NCI-H1694 (cell line): Measurements from ENCODE around the gene SCAI.
"Not testable (repeated sequence)": the region's sequence is repeated elsewhere in the genome, so short reads cannot be mapped to it uniquely, and the experiment has no call there.

ENCODE experiments used
- DNase-seq: peaks from one replicate; lab custom pipeline; 2025; lab: John Stamatoyannopoulos, UW

The SCAI gene

DNA sequence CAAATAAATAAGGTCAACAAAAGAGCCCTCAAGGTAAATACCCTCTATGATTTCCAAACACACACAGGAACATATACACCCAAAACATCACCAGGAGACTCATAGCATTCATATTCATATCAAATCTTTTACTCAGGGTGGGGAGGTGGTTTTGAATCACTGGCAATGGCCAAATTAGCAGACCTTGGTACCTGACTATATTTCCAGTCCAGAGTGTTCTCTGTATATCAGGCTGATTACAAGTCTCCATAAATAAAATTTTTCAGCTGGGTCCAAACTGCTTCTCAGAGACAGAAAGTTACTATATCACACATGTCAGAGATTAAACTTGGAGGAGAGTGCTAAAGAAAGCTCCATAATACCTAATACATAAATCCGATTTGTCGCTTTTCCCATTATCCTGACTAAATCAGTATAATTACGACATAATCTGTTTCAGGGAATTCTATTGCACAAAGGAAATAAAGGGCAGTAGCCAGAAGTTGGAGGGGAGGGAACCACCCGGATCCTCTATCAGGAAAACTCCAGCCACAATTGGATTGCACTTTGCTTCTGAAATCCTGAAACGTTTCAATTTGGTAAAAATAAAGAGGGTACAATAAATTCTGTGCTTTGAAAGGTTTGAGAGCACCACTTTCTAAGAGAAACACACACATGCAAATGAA is 195.5 kb downstream of the SCAI start:
- DNase-seq, result no peak

- no peak for DNase-seq
Observed at GRCh38 chr9:124946167-124946566, 197.2 kb downstream of the SCAI start.

GRCh38 chr9:124941679-124942561 is 201.4 kb downstream of the SCAI start:
- DNase-seq, result no peak

- peak; percentile 56 for DNase-seq
Observed at GRCh38 chr9:124940894-124941678, 202.2 kb downstream of the SCAI start, which contains the start of gene GOLGA1. TSS of gene GOLGA1 (minus strand) at chr9:124941083. CDS start at chr9:124938711, 2,372 bp downstream.

DNA sequence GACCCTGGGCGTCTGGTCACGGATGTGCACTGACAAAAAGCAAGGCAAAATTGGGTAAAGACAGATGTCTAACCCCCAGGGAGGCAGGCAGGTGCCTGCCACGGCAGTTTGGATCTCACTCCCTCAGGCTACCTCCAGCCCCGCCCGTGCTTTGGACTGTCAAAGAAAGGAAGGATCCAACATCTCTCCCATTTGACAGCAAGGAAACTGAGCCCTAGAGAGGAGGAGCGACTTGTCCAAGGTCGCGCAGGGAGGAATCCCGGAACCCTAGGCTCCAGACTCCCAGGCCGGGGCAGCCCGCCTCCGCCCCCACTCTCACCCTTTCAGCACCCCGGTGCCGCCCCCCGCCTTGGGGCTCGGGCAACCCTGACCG is 202.8 kb downstream of the SCAI start:
- no peak for DNase-seq

DNA sequence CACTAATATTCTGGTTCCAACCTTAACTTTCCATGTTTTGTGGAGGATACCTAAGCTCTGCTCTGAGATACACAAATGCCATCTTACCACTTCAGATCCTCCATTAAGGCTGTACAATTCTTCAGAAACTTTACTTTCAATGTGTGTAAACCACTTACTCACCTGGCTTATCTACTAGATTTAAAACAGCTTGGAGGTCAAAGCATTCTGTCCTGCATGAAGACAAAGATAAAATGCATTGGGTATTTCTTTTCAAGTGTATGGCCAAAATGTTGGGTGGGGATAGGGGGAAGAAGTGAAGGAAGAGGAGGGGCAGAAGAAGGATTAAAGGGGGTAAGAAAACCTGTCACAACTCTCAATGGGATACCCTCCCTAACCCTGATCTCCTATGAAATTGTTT is 203.4 kb downstream of the SCAI start:
- no peak for DNase-seq

DNA sequence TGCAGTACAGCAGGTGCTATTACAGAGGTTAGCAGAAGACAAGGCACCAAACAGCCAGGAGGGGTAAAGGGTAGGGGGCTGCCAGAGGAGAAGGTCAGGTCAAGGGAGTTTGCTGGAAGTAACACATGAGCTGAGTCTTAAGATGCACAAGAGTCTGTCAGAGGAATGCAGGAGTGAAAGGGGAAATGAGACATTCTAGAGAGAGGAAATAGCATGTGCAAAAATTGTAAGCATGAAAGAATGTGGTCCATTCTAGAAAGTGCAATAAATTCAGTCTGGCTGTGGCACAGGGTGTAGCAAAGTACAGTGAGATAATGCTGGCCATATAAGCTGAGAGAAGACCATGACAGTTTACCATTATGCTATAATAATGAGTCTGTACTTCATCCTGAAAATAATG is 209.0 kb downstream of the SCAI start:
- DNase-seq, result no peak

DNA sequence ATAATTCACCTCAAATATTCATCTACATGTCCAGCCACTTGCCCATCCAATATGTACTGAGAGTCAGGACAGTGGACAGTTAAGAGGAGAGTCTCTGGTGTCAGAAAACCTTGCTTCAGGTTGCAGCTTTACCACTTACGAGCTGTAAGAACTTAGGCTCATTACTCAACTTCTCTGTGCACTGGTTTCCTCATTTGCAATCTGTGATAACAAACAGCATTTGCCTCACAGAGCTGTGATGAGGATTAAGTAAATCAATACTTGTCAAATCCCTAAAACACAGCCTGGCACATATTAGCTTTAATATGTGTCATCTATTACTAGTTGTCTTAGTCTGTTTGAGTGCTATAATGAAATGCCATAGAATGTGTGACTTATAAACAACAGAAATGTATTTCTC is 211.0 kb downstream of the SCAI start:
- DNase-seq, result no peak

GRCh38 chr9:124929464-124929863 is 213.9 kb downstream of the SCAI start:
- DNase-seq, result no peak

DNA sequence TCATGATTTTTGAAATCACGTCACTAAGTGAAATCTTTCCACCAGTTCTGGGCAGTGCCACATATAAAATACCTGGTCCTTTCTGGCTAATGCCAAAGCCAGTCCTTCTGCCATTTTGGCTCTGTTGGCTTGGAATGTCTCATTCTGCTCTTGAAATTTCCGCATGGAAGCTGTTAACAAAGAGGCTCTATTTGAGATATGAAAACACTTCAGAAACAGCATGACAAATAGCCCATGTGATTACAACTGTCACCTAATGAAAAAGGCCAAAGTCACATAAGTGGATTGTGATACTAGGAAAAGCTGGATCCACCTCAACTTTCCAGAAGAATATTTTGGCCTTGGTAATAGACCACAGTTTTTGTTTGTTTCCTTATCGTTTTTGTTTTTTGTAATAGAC is 215.2 kb downstream of the SCAI start:
- DNase-seq, result no peak

DNA sequence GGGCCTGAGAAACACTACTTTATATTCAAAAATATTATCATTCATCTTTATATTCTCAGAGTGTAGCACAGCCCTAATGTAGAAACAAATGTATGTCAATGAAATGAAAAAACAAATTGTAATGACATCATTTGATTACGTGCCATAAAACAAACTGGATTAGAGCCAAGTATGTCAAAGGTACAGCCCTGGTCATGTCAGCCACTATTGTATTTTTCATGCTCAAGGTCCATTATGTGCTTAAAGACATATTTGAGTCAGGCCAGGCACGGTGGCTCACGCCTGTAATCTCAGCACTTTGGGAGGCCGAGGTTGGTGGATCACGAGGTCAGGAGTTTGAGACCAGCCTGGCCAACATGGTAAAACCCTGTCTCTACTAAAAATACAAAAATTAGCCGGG is 222.9 kb downstream of the SCAI start:
- DNase-seq, result not testable (repeated sequence)

GRCh38 chr9:124914753-124915405 is 228.4 kb downstream of the SCAI start:
- no peak for DNase-seq

- no peak for DNase-seq
Observed at GRCh38 chr9:124913378-124913777, 229.9 kb downstream of the SCAI start.

GRCh38 chr9:124911766-124912165 is 231.6 kb downstream of the SCAI start:
- DNase-seq, result no peak

- no peak for DNase-seq
Observed at GRCh38 chr9:124908098-124908497, 235.2 kb downstream of the SCAI start.

- no peak for DNase-seq
Observed at GRCh38 chr9:124906966-124907365, 236.4 kb downstream of the SCAI start.

GRCh38 chr9:124899845-124900244 is 243.5 kb downstream of the SCAI start:
- no peak for DNase-seq

DNA sequence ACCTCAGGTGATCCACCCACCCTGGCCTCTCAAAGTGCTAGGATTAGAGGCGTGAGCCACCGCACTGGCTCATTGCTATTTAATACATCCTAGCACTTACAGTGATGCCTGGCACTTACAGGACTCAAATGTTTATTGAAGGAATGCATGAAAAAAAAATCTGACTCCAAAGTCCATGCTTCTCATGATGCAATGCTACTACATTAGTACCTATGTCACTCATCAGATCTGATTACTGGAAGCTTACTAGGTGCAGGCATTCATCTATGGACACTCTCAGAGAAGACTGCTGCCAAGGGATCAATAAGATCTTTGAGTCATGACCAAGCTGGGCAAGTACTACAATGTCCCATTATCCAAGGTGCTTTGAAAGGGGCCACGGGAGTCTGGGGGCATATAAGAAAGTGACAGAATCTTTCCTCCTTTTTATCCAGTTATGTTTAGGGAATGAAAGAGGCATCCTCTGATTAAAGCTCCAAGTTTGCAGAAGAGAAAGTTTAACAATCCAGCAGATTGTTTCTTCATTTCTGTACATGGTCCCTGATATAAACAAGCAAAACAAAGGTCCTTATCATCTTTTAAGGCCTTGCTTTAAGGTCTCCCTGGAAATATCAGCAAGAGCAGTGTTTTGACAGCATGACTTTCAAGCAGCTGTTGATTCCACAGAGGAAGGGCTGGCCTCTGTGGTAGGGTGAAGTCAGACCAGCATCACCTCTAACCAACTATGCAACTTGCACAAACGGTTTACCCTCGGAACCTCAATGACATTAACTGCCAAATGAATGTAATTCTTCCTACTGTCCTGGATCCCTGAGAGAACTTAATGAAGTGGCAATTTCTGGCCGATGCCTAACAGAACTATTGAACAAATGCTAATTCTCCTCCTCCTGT is 245.5 kb downstream of the SCAI start:
- no peak for DNase-seq

DNA sequence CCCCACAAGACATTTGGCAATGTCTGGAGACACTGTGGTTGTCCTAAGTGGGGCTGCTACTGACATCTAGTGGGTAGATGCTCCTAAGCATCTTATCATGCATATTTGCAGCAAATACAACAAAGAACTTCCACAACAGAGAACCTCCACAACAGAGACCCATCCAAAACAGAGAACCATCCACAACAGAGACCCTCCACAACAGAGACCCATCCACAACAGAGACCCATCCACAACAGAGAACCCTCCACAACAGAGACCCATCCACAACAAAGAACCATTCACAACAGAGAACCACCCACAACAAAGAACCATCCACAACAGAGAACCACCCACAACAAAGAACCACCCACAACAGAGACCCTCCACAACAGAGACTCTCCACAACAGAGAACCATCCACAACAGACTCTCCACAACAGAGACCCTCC is 248.6 kb downstream of the SCAI start:
- no peak for DNase-seq

DNA sequence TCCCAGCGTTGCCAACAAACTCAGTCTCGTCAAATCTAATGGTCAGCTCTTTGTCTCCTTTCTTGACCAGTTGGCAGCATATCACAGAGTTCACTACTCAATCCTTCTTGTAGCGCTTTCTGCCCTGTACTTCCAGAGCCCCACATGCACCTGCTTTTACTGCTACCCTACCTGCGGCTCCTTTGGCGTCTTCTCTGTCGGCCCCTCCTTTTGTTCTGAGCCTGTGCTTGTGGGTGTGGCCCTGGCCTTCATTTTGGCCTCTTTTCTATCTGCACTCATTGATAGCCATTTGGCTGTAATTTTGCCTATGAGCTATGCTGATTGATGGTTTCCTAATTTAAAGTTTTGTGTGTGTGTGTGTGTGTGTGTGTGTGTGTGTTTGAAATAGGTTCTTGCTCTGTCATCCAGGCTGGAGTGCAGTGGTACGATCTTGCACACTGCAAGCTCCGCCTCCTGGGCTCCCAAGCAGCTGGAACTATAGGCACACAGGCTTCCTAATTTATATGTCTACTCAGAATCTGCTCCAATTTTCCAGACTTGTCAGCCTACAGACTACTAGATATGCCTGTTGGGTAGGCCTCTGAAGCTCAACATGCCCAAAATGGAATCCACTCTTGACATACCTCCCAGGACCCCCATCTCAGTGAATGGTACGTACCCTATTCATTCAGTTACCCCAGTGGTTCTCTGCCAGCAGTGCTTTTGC is 249.1 kb downstream of the SCAI start:
- DNase-seq, result no peak
